Uterus (tissue), 2 donors: ENCODE results near the gene RPS19.

Experiments
- CTCF ChIP-seq, 4 experiments: fragments of 200-600 bp in 2 of 4; fragments of 450-650 bp in 2 of 4; sonication (generic) in 2 of 4; IDR thresholded peaks; one replicate each; pipeline ENCODE4 v1.5.1; 2016 to 2019; ENCODE audit warnings: antibody characterized with exemption in 4 of 4, mild to moderate bottlenecking in 2 of 4, moderate library complexity in 1 of 4
- POLR2A ChIP-seq, 2 donors: fragments of 450-650 bp; IDR thresholded peaks; one replicate each; pipeline ENCODE4 v1.6.1; 2016; ENCODE audit warnings: antibody characterized with exemption in 2 of 2, mild to moderate bottlenecking in 1 of 2, moderate library complexity in 1 of 2

GRCh38 chr19:41909706-41910105, 49.7 kb downstream of the RPS19 start:
- no peak for TF ChIP-seq CTCF (IDR thresholded peaks at IDR 0.05)
- no peak for TF ChIP-seq POLR2A (IDR thresholded peaks at IDR 0.05)
